WTC11 (cell line): Measurements from ENCODE around the gene MRPL27. TPM values are rescaled to one million over a fixed set of nuclear protein-coding genes. Genes with fewer than 3 reads are reported as not detected.

Experiments
- ATAC-seq: fragments of 200-7000 bp; cut with Tn5 transposase; 2 replicates; pipeline ENCODE4 v1.10.0; 2021; ENCODE audit warnings: mild to moderate bottlenecking, moderate library complexity
- CTCF ChIA-PET: fragments of 300-600 bp; sonication (Branson Sonifier 250); formaldehyde crosslinking; loops from one replicate; lab custom pipeline; 2021; ENCODE audit warnings: antibody characterized with exemption; lab: Charles Lee
- POLR2A ChIA-PET: fragments of 350-600 bp; sonication (Branson Sonifier 250); formaldehyde crosslinking; loops from one replicate; lab custom pipeline; 2021; ENCODE audit warnings: antibody characterized with exemption; lab: Charles Lee
- DNase-seq: peaks from one replicate; pipeline ENCODE4 v3.0.0; 2021; ENCODE audit warnings: low spot score
- H3K27ac Mint-ChIP-seq: 2 replicates; pipeline ENCODE4 v1.8.0; 2021; ENCODE audit warnings: mixed read lengths
- H3K27me3 Mint-ChIP-seq: 2 replicates; pipeline ENCODE4 v1.8.0; 2021; ENCODE audit warnings: low read depth, mild to moderate bottlenecking, moderate library complexity, mixed read lengths
- H3K36me3 Mint-ChIP-seq: 2 replicates; pipeline ENCODE4 v1.8.0; 2021; ENCODE audit warnings: mixed read lengths
- H3K4me1 Mint-ChIP-seq: 2 replicates; pipeline ENCODE4 v1.8.0; 2022; ENCODE audit warnings: mixed read lengths
- H3K4me3 Mint-ChIP-seq: 2 replicates; pipeline ENCODE4 v1.8.0; 2021; ENCODE audit warnings: mild to moderate bottlenecking, moderate library complexity, mixed read lengths
- H3K9me3 Mint-ChIP-seq: 2 replicates; pipeline ENCODE4 v1.8.0; 2021; ENCODE audit warnings: mixed read lengths
- ATF1 ChIP-seq: sonication (generic); formaldehyde crosslinking; IDR thresholded peaks from 2 replicates; pipeline ENCODE4 v1.8.1; 2023; ENCODE audit warnings: mild to moderate bottlenecking, moderate library complexity, missing genetic modification reagents
- CREB1 ChIP-seq: sonication (generic); formaldehyde crosslinking; IDR thresholded peaks from 2 replicates; pipeline ENCODE4 v1.8.0; 2023; ENCODE audit warnings: mild to moderate bottlenecking, missing genetic modification reagents
- CREM ChIP-seq: sonication (generic); formaldehyde crosslinking; IDR thresholded peaks from 2 replicates; pipeline ENCODE4 v1.8.1; 2022; ENCODE audit warnings: mild to moderate bottlenecking, missing genetic modification reagents, moderate library complexity
- ETV6 ChIP-seq: sonication (generic); formaldehyde crosslinking; IDR thresholded peaks from 2 replicates; pipeline ENCODE4 v1.8.1; 2022; ENCODE audit warnings: mild to moderate bottlenecking, missing genetic modification reagents
- FOXK1 ChIP-seq: sonication (generic); formaldehyde crosslinking; IDR thresholded peaks from 2 replicates; pipeline ENCODE4 v1.8.0; 2022; ENCODE audit warnings: mild to moderate bottlenecking, moderate library complexity, missing genetic modification reagents
- FOXP1 ChIP-seq: sonication (generic); formaldehyde crosslinking; IDR thresholded peaks from 2 replicates; pipeline ENCODE4 v1.8.0; 2022; ENCODE audit warnings: missing genetic modification reagents, mild to moderate bottlenecking, moderate library complexity, borderline replicate concordance
- IRF2 ChIP-seq: sonication (generic); formaldehyde crosslinking; IDR thresholded peaks from 2 replicates; pipeline ENCODE4 v1.8.0; 2022; ENCODE audit warnings: low read depth, missing genetic modification reagents, borderline replicate concordance
- JUN ChIP-seq: sonication (generic); formaldehyde crosslinking; IDR thresholded peaks from 2 replicates; pipeline ENCODE4 v1.8.0; 2023; ENCODE audit warnings: mild to moderate bottlenecking, missing genetic modification reagents
- MXD4 ChIP-seq: fragments of 250-450 bp; sonication (Bioruptor Pico); IDR thresholded peaks from 2 replicates; pipeline ENCODE4 v1.8.0; 2021; ENCODE audit warnings: mild to moderate bottlenecking, moderate library complexity, borderline replicate concordance
- NFATC4 ChIP-seq: fragments of 250-450 bp; sonication (Bioruptor Pico); IDR thresholded peaks from 2 replicates; pipeline ENCODE4 v1.9.0; 2021; ENCODE audit warnings: mild to moderate bottlenecking
- RORB ChIP-seq: fragments of 250-450 bp; sonication (Bioruptor Pico); IDR thresholded peaks from 2 replicates; pipeline ENCODE4 v1.9.0; 2021; ENCODE audit warnings: mild to moderate bottlenecking
- SMAD4 ChIP-seq: sonication (generic); formaldehyde crosslinking; IDR thresholded peaks from 2 replicates; pipeline ENCODE4 v1.8.0; 2022; ENCODE audit warnings: mild to moderate bottlenecking, missing genetic modification reagents
- SOX15 ChIP-seq: fragments of 250-450 bp; sonication (Bioruptor Pico); IDR thresholded peaks from 2 replicates; pipeline ENCODE4 v1.9.0; 2021; ENCODE audit warnings: mild to moderate bottlenecking
- ZNF138 ChIP-seq: sonication (generic); formaldehyde crosslinking; conservative IDR thresholded peaks from 2 replicates; pipeline ENCODE4 v1.8.1; 2022; ENCODE audit warnings: mild to moderate bottlenecking, moderate library complexity, missing genetic modification reagents
- total RNA-seq: library from RNA; stranded (reverse); gene quantifications from 3 replicates; pipeline ENCODE4 v1.2.3, GENCODE V29; 2021
- TF ChIP-seq, protein P1 (sequence below): fragments of 250-450 bp; sonication (Bioruptor Pico); IDR thresholded peaks from 2 replicates; pipeline ENCODE4 v1.9.0; 2021; ENCODE audit warnings: mild to moderate bottlenecking
- TF ChIP-seq, protein P2 (sequence below): sonication (generic); formaldehyde crosslinking; IDR thresholded peaks from 2 replicates; pipeline ENCODE4 v1.8.1; 2022; ENCODE audit warnings: mild to moderate bottlenecking, missing genetic modification reagents, moderate library complexity, borderline replicate concordance
- TF ChIP-seq, protein P3 (sequence below): sonication (generic); formaldehyde crosslinking; IDR thresholded peaks from 2 replicates; pipeline ENCODE4 v1.8.1; 2023; ENCODE audit warnings: mild to moderate bottlenecking, missing genetic modification reagents, moderate library complexity
- TF ChIP-seq, protein P4 (sequence below): sonication (generic); formaldehyde crosslinking; IDR thresholded peaks from 2 replicates; pipeline ENCODE4 v1.8.0; 2023; ENCODE audit warnings: missing genetic modification reagents
- TF ChIP-seq, protein P5 (sequence below): sonication (generic); formaldehyde crosslinking; IDR thresholded peaks from 2 replicates; pipeline ENCODE4 v1.8.1; 2022; ENCODE audit warnings: missing genetic modification reagents, borderline replicate concordance
- TF ChIP-seq, protein P6 (sequence below): sonication (generic); formaldehyde crosslinking; IDR thresholded peaks from 2 replicates; pipeline ENCODE4 v1.8.1; 2023; ENCODE audit warnings: mild to moderate bottlenecking, missing genetic modification reagents, borderline replicate concordance
- TF ChIP-seq, protein P7 (sequence below): sonication (generic); formaldehyde crosslinking; conservative IDR thresholded peaks from 2 replicates; pipeline ENCODE4 v1.8.1; 2022; ENCODE audit warnings: mild to moderate bottlenecking, missing genetic modification reagents
- TF ChIP-seq, protein P8 (sequence below): sonication (generic); formaldehyde crosslinking; IDR thresholded peaks from 2 replicates; pipeline ENCODE4 v1.8.0; 2022; ENCODE audit warnings: mild to moderate bottlenecking, missing genetic modification reagents

The MRPL27 gene
- total RNA-seq, 1 experiment from 2014 or later, result 80.5 TPM

DNA sequence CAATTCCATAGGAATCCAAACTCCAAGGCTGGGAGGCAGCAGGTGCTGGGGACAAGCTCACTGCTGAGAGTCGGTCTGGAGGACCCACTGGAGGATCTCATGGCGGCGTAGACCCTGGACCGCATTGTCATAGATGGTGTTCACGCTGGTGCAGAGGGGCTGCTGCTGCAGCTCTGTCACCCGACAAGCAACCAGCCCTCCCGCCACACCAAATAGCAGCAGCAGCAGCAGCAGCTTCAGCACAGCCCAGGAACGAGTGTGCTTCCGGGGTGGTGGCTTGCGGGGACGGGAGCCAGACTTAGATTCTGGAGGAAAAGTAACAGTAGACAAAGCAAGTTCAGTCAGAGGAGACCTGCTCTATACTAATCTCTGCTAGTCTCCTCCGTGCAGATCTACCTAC, 9.9 kb upstream of the MRPL27 start (continued):
- TF ChIP-seq, protein P1, sequence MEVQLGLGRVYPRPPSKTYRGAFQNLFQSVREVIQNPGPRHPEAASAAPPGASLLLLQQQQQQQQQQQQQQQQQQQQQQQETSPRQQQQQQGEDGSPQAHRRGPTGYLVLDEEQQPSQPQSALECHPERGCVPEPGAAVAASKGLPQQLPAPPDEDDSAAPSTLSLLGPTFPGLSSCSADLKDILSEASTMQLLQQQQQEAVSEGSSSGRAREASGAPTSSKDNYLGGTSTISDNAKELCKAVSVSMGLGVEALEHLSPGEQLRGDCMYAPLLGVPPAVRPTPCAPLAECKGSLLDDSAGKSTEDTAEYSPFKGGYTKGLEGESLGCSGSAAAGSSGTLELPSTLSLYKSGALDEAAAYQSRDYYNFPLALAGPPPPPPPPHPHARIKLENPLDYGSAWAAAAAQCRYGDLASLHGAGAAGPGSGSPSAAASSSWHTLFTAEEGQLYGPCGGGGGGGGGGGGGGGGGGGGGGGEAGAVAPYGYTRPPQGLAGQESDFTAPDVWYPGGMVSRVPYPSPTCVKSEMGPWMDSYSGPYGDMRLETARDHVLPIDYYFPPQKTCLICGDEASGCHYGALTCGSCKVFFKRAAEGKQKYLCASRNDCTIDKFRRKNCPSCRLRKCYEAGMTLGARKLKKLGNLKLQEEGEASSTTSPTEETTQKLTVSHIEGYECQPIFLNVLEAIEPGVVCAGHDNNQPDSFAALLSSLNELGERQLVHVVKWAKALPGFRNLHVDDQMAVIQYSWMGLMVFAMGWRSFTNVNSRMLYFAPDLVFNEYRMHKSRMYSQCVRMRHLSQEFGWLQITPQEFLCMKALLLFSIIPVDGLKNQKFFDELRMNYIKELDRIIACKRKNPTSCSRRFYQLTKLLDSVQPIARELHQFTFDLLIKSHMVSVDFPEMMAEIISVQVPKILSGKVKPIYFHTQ (CRISPR knock-in tag), result no peak
- TF ChIP-seq CREM (CRISPR knock-in tag) (no peak), ETV6 (CRISPR knock-in tag) (no peak), FOXP1 (CRISPR knock-in tag) (no peak), MXD4 (CRISPR knock-in tag) (no peak)
- TF ChIP-seq, protein P2, sequence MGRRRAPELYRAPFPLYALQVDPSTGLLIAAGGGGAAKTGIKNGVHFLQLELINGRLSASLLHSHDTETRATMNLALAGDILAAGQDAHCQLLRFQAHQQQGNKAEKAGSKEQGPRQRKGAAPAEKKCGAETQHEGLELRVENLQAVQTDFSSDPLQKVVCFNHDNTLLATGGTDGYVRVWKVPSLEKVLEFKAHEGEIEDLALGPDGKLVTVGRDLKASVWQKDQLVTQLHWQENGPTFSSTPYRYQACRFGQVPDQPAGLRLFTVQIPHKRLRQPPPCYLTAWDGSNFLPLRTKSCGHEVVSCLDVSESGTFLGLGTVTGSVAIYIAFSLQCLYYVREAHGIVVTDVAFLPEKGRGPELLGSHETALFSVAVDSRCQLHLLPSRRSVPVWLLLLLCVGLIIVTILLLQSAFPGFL (CRISPR knock-in tag), result no peak
- TF ChIP-seq, protein P3, sequence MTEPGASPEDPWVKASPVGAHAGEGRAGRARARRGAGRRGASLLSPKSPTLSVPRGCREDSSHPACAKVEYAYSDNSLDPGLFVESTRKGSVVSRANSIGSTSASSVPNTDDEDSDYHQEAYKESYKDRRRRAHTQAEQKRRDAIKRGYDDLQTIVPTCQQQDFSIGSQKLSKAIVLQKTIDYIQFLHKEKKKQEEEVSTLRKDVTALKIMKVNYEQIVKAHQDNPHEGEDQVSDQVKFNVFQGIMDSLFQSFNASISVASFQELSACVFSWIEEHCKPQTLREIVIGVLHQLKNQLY (CRISPR knock-in tag), result no peak

DNA sequence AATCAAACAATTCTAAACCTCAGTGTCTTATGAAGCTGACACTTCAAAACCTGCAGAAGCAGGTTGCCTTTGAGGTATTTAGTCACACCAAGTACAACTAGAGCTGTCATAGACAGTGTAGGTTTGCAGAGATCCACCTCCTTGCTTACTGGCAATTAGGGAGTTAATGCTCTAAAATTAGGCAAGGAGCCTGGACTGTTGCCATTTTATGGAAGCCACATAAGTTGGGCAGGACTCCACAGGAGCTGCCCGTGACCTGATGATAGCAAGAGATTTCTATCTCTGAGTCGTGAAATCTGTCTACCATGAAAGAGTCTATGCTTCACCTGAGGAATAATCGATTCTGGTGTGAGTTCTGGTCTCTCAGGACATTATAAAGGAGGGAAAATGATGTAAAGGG, 8.9 kb upstream of the MRPL27 start:
- ATAC-seq (no peak), DNase-seq (no peak)
- Mint-ChIP-seq H3K4me3 (no peak overlapping the region), H3K36me3 (peaks cover 68% of the 10 kb centered on the region), H3K9me3 (no peaks in the 10 kb centered on the region), H3K27me3 (no peaks in the 10 kb centered on the region; the same call in 1 of the 2 replicates), H3K4me1 (no peaks in the 10 kb centered on the region), H3K27ac (no peak overlapping the region)
- ChIA-PET CTCF (interaction anchor here (1.0 to 7.2 kb wide), 4 partner anchors 15 to 244 kb away, joined by 4 to 51 read pairs (median 9); partner anchors contain the start of genes ACSF2 and LRRC59), POLR2A (no interaction called here)
- TF ChIP-seq JUN, result no peak
- no peak for TF ChIP-seq ATF1 (CRISPR knock-in tag)
- no peak for TF ChIP-seq RORB (CRISPR knock-in tag)
- TF ChIP-seq ZNF138 (CRISPR knock-in tag), result no peak
- no peak for TF ChIP-seq SOX15 (CRISPR knock-in tag)
- no peak for TF ChIP-seq FOXK1 (CRISPR knock-in tag)
- TF ChIP-seq MXD4 (CRISPR knock-in tag), result no peak
- TF ChIP-seq, protein P4, sequence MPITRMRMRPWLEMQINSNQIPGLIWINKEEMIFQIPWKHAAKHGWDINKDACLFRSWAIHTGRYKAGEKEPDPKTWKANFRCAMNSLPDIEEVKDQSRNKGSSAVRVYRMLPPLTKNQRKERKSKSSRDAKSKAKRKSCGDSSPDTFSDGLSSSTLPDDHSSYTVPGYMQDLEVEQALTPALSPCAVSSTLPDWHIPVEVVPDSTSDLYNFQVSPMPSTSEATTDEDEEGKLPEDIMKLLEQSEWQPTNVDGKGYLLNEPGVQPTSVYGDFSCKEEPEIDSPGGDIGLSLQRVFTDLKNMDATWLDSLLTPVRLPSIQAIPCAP (CRISPR knock-in tag), result no peak
- TF ChIP-seq, protein P1 (CRISPR knock-in tag), result no peak
- TF ChIP-seq, protein P5, sequence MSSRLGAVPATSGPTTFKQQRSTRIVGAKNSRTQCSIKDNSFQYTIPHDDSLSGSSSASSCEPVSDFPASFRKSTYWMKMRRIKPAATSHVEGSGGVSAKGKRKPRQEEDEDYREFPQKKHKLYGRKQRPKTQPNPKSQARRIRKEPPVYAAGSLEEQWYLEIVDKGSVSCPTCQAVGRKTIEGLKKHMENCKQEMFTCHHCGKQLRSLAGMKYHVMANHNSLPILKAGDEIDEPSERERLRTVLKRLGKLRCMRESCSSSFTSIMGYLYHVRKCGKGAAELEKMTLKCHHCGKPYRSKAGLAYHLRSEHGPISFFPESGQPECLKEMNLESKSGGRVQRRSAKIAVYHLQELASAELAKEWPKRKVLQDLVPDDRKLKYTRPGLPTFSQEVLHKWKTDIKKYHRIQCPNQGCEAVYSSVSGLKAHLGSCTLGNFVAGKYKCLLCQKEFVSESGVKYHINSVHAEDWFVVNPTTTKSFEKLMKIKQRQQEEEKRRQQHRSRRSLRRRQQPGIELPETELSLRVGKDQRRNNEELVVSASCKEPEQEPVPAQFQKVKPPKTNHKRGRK (CRISPR knock-in tag), result no peak
- TF ChIP-seq, protein P6, sequence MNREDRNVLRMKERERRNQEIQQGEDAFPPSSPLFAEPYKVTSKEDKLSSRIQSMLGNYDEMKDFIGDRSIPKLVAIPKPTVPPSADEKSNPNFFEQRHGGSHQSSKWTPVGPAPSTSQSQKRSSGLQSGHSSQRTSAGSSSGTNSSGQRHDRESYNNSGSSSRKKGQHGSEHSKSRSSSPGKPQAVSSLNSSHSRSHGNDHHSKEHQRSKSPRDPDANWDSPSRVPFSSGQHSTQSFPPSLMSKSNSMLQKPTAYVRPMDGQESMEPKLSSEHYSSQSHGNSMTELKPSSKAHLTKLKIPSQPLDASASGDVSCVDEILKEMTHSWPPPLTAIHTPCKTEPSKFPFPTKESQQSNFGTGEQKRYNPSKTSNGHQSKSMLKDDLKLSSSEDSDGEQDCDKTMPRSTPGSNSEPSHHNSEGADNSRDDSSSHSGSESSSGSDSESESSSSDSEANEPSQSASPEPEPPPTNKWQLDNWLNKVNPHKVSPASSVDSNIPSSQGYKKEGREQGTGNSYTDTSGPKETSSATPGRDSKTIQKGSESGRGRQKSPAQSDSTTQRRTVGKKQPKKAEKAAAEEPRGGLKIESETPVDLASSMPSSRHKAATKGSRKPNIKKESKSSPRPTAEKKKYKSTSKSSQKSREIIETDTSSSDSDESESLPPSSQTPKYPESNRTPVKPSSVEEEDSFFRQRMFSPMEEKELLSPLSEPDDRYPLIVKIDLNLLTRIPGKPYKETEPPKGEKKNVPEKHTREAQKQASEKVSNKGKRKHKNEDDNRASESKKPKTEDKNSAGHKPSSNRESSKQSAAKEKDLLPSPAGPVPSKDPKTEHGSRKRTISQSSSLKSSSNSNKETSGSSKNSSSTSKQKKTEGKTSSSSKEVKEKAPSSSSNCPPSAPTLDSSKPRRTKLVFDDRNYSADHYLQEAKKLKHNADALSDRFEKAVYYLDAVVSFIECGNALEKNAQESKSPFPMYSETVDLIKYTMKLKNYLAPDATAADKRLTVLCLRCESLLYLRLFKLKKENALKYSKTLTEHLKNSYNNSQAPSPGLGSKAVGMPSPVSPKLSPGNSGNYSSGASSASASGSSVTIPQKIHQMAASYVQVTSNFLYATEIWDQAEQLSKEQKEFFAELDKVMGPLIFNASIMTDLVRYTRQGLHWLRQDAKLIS (CRISPR knock-in tag), result no peak
- no peak for TF ChIP-seq SMAD4 (CRISPR knock-in tag)
- TF ChIP-seq IRF2, result no peak
- no peak for TF ChIP-seq NFATC4 (CRISPR knock-in tag)
- no peak for TF ChIP-seq CREB1 (CRISPR knock-in tag)
- TF ChIP-seq, protein P7, sequence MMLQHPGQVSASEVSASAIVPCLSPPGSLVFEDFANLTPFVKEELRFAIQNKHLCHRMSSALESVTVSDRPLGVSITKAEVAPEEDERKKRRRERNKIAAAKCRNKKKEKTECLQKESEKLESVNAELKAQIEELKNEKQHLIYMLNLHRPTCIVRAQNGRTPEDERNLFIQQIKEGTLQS (CRISPR knock-in tag), result no peak
- TF ChIP-seq, protein P8, sequence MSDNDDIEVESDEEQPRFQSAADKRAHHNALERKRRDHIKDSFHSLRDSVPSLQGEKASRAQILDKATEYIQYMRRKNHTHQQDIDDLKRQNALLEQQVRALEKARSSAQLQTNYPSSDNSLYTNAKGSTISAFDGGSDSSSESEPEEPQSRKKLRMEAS (CRISPR knock-in tag), result no peak
